HG02588 (cell line): Measurements from ENCODE around the gene TNRC6C.
A peak's percentile ranks its signal among the peaks of the same experiment; 100 is the strongest.
"Not testable (repeated sequence)": the region's sequence is repeated elsewhere in the genome, so short reads cannot be mapped to it uniquely, and the experiment has no call there.

ENCODE experiments used
- ATAC-seq: cut with Tn5 transposase; IDR thresholded peaks from one replicate; pipeline ENCODE4 v1.9.1; 2021; ENCODE audit warnings: mild to moderate bottlenecking, moderate library complexity; ENCODE audit not compliant: unreplicated experiment

The TNRC6C gene

GRCh38 chr17:78133971-78134898, 175.7 kb downstream of the TNRC6C start:
- ATAC-seq = no peak

GRCh38 chr17:78134899-78135385, 176.4 kb downstream of the TNRC6C start:
- no peak for ATAC-seq

- no peak for ATAC-seq
Measured at GRCh38 chr17:78135858-78136500, 177.5 kb downstream of the TNRC6C start.

GRCh38 chr17:78137392-78138203, 179.1 kb downstream of the TNRC6C start:
- no peak for ATAC-seq

- no peak for ATAC-seq
Measured at GRCh38 chr17:78138204-78139060, 179.9 kb downstream of the TNRC6C start.

- ATAC-seq = not testable (repeated sequence)
Measured at GRCh38 chr17:78139861-78140168, 181.3 kb downstream of the TNRC6C start.

- ATAC-seq = peak; percentile 55
Measured at GRCh38 chr17:78140169-78141051, 181.9 kb downstream of the TNRC6C start.

- no peak for ATAC-seq
Measured at GRCh38 chr17:78141437-78142118, 183.1 kb downstream of the TNRC6C start.

GRCh38 chr17:78142119-78142861, 183.8 kb downstream of the TNRC6C start:
- no peak for ATAC-seq

- no peak for ATAC-seq
Measured at GRCh38 chr17:78143214-78144146, 185.0 kb downstream of the TNRC6C start.

GRCh38 chr17:78144147-78144719, 185.7 kb downstream of the TNRC6C start:
- ATAC-seq = no peak

- no peak for ATAC-seq
Measured at GRCh38 chr17:78144736-78145641, 186.5 kb downstream of the TNRC6C start.

GRCh38 chr17:78146471-78146869, 188.0 kb downstream of the TNRC6C start:
- no peak for ATAC-seq

- ATAC-seq = no peak
Measured at GRCh38 chr17:78146881-78147280, 188.4 kb downstream of the TNRC6C start.

- peak; percentile 43 for ATAC-seq
Measured at GRCh38 chr17:78147315-78147998, 189.0 kb downstream of the TNRC6C start.
